GM19240 (cell line): ENCODE data around the gene RFT1.
A peak's percentile ranks its signal among the peaks of the same experiment; 100 is the strongest.
"Not testable (repeated sequence)": the region's sequence is repeated elsewhere in the genome, so short reads cannot be mapped to it uniquely, and the experiment has no call there.

Experiments used
- DNase-seq: peaks from one replicate; pipeline ENCODE4 v3.0.0; 2011; ENCODE audit warnings: low spot score; ENCODE audit not compliant: insufficient read length

RFT1 gene

DNA sequence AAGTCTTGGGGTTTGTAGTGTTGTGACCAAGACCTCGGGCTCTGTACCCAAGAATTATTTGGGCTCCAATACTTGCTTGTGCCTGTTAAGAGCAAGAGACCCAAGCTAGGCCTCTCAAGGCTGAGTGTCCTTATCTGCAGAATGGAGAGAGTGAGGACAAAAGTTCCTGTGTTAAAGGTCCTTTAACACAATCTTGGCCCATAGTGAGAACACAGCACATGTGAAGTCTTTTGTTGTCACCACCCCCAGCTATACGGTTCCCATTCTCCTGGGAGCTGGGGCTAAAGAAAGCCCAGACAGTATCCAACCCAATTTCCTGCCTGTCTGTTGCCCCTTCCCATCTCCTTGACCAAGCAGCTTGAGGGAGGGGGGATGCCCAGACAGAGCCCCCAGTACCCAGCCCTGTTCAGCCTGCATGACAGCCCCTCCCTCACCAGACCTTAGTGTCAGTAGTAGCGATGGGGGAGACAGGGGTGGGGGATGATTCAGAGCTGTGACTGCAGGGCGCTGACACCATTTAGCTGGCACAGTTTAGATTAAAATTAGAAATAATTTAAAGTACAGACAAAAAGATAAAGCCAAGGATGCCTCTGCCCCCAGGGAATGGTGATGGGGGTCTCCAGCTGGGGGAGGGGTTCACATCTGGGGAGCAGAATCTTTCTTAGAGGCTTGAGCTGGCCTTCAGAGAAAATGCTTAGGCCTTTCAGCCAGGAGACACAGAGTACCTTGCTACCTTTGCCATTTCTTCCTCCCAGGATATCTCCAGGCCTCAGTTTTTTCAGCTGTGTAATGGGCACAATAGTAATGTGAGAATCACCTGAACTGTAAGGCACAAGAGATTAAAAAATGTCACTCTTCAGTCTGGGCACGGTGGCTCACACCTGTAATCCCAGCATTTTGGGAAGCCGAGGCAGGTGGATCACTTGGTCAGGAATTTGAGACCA lies 33.5 kb upstream of the RFT1 start:
- no peak for DNase-seq

DNA sequence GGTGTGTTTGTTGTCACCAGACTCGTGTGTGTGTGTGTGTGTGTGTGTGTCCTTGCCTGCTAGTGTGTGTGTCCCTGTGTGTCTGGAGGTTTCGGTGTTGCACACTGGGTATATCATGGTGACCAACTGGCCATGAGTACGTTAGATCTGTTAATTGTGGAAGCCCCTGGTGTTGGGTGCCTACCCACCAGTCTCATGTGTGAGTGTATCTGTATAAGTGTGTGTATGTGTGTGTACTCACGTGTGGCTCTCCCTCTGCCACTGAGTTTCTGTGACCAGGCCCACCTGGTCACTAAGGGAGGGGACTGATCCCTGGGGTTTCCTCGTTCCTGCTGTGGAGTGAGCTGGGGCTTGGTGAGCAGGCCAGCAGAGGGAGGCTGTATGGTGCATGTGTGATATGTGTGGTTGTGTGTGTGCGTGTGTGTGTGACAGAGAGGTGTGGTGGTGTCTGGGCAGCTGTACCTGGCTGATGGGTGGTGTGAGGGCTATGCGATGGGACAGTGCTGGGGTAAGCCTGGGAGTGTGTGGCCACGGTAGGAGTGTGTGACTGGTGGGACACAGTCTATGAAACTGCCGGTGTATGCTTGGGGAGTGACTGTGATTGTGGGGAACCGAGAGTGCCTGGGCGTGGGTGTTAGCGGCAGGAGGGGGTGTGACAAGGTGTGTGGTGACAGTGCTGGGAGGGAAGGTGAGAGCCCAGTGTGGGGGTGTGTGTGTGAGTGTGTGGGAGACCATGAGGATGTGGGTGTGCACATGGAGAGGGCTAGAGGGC lies 32.6 kb upstream of the RFT1 start:
- peak; percentile 64 for DNase-seq

DNA sequence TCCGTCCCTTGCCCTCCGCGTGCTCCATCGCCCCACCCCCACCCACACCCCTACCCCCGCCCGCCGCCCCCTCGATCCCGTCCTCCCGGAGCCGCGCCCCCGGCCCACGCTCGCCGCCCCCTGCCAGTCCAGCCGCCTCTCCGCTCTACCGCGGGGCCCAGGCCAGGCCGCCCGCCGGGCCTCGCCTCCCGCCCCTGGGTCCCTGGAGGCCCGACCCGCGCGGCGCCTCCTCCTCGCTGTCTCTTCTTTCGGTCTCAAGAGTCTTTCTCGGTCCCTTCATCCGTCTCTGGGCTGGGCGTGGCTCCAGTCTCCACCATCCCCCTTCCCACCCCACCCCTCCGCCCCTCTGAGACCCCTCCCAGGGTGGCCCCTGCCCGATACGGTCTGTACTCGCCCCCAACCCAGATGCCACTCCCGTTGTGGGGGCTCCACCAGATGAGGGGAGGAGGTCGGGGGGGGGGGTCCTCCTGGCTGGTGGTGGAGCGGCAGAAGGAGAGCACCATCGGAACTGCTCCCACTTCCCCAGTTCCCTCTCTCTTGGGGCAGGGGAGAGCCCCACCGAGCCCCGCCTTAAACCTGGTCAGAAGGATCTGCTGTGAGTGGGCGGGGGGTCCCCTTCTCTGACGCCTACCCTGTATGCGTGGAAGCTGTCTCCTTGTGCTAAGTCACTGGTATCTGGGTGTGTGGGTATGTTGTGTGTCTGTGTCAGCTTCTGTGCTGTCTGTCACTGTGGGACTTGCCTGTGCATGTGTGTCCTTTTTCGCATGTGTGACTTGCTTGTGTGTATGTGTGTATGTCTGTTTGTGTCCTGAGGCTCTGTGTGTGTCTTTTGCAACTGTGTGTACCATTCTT lies 31.8 kb upstream of the RFT1 start:
- peak; percentile 57 for DNase-seq

DNA sequence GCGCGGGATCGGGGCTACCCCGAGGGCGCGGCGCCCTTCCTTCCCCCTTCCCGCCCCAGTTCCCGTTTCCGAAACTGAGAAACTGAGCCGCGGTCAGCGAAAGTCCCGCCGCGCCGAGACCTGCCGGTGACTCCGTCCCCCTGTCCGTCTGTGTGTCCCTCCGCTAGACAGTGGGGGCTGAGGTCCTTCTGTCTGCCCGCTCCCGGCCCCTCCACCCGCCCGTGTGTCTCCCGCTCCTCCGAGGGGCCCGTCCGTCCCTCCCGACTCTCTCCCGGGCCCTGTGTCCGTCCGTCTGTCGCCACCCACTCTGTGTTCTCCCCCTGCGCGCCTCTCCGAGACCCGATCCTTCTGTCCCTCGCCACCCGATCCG lies 31.2 kb upstream of the RFT1 start:
- DNase-seq: no peak

DNA sequence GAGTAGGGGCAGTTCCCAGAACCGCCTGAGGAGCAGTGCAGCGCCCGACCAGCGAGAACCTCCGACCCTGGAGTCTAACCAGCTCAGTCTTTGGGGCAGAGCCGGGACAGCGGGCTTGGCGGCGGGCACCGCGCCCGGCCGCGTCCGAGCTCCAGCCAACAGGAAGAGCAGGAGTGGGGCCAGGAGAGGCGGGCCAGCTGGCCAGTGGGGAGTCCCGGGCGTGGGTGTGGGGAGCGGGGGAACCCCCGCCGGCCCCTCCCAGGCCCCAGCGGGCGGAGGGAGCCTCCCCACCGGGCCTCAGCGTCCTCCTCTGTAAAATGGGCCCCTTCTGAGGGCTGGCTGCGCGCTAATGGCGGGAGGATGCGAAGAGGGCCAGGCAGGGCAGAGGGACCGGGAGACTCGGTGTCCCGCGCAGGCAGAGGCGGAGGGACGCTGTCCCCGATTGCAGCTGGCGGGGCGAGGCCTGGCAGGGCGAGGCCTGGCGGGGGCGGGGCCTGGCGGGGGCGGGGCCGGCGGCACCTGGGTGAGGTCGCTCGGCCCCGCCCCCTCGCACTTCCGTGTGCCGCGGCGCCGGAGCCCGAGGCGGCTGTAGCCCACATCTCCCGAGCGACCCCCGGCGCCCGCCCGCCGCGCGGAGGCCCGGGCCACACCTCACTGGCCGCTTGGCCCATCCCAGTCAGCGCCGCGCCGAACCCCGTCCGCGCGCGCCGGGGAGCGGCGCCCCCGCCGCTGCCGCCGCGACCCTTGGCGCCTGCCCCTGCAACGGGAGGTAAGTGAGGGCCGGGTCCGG lies 30.6 kb upstream of the RFT1 start, which contains the start of gene PRKCD:
TSS of gene PRKCD (plus strand) at position 550 of the 790 bp plus-strand sequence. CDS start 17,214 bp downstream, outside the sequence.
- peak; percentile 89 for DNase-seq

DNA sequence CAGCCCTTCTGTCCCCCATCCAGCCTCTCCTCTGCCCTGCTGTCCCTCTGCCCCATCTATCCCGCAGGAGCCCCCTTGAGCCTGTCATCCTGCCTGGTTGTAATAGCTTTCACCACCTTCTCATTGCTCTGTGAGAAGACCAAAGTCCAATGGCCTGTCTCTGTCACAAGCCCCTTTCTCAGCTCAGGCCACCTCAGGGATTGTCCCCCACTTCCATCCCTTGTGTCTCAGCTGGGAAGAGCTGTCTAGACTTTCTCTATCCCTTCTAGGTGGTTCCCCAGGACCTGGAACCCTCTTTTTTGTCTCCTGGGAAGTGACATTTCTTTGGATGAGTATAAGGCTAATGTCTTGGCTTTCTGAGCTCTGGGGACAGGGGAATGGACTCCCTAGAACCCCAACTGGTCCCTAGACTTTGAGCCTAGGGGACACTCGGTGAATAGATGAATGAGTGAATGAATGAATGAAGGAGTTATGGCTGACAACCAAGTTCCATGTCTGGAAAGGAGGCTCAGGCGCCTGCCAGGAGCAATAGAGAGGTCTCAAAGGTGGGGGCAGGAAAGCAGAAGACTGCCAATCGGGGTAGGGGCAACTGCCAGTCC lies 29.9 kb upstream of the RFT1 start:
- DNase-seq: no peak

DNA sequence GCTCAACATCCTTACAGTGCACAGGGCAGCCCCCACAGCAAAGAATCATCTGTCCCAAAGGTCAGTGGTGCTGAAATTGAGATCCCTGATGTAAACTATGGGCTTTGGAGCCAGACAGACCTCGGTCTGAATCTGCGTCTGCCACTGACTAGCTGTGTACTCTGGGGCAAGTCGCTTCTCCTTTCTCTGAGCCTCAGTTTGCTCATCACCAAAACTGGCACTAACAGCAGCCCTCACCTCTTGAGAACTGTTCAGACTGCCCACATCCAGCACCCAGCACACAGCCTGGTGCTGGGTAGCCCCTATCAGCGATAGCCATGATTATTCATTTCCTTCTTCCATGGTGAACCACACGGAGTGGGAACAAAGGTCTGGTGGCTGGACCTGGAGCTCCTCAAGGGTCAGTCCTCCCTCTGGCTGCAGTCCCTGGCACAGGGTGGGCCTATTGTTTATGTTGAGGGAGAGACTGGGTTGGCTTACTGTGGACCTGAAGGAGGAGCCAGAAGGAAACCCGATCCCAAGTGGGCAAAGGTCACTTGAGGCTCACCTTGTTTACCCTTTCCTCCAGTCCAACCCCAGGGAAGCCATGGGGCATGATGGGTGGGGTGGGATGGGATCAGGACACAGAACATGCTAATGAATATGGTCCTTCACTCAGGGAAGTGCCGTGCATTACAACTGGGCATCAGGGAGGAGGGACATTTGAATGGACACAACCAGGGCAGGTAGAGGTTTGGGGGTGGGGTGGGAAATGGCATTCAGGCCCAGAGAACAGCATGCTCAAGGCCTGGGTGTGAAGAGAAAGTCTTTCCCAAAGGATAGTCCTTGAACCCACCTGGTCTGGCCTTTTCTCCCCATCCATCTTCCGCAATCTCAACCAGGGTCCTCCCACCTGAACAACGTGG lies 29.2 kb upstream of the RFT1 start:
- DNase-seq: no peak

DNA sequence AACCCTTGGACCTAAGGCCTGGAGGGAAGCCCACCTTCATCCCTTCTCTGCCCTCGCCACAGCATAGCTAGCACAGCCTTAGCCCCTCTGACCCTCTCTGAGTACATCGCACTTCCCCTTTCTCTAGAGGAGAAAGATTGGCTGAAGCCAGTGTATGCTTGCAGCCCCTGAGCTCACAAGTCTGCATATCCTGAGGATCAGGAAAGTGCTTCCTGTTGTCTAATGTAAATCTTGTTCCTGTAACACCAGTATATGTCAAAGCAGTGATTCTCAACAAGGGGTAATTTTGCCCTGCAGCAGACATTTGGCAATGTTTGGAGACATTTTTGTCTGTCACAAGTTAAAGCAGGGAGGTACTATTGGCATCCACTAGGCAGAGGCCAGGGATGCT lies 28.5 kb upstream of the RFT1 start:
- DNase-seq: no peak

DNA sequence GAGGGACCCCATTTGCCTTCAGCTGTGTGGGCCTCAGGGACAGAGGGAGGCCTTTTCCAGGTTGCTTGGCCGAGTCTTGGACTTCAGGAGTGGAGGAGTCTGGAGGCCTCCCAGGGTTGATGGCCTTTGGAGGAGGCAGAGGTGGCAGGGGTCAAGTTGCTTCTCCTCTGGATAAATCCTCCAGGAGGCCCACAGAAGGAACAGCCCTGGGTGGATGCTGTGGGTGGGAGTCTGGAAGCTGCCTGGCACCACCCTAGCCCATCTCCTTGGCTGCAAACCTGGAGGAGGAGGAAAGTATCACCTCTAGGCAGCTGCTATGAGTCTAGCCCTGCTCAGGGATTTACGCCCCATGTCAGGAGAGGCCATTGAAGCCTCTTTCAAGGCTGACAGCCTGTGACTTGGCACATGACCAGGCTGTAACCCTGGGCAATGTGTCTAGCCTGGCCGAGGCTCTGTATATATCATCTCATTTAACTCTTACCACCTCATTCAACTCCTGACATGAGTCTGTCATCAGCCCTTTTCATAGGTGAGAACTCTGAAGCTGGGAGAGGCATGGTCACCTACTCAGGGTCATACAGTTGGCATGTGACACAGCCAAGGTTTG lies 27.8 kb upstream of the RFT1 start:
- DNase-seq: no peak

DNA sequence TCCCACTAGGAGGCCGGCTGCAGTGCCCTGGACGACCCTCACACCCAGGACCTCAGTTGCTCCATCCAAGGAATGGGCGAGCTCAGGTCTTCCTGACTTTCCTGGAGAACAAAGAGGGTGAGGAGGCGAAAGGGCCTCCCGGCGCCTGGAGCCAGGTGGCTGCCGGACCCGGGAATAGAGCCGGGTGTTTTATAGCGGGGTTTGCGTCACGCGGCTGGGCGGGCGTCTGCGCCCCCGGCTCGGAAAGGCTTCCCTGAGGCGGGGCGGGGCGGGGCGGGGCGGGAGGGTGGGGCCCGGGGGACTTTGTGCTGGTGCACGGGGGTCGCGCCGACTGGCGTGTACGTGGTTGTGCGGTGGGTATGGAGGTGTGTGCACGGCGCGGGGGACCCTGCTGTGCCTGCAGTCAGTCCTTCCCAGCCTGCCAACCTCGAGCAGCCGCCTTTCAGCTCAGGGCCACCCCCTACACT lies 26.2 kb upstream of the RFT1 start:
- no peak for DNase-seq

DNA sequence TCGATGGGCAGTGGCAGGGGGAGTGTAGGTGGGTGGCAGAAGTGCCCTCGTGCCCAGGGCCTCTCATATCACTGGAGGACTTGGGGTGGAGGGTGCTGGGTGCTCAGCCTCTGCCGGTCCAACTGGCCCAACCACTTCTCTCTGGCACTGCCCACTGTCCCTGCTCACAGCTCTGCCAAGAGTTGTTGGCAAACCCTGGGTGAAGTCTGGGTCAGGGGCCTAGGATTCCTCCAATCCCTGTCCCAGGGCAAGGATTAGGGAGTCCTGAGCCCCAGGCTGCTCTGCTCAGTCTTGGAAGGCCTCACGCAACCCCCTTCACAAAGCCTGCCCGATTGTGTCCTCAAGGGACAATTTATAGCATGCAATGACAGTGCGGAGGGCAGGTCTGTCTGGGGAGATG lies 25.5 kb upstream of the RFT1 start:
- DNase-seq: no peak

DNA sequence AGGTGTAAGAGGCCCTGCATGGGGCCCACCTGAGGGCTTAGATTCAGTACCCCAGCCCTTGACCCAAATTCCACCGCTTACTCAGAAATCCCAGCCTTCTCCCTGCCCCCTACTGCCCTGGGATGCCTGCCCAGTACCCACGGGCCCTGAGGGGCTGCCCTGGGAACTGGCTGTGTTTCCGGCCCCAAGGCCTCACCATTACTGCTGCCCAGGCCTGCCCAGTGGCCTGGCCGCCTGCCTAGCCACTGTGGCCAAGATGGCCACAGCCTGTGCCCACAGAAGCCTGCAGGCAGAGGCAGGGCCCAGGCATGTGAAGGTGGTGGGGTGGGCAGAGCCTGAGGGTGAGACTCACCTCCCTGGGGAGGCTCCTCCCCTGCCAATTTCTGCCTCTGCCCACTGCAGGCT lies 24.6 kb upstream of the RFT1 start:
- no peak for DNase-seq

DNA sequence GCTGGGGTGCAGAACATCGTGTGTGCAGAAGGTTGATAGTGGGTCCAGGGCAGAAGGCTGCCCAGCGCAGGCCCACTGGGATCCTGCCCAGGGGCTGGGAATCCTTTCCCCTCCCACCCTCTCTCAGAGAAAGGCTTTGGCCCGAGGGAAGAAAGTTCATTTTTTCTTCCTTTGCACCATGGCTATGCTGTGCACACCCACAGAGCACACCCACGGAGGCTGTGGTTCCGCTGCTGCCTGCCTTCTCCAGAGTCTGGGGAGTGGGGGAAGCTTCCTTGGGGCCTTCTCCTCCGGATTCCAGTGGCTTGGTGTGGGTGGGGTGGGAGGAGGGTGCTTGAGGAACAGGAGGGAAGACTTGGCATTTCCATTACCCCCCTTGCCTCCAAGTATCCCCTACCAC lies 23.7 kb upstream of the RFT1 start:
- DNase-seq: no peak

DNA sequence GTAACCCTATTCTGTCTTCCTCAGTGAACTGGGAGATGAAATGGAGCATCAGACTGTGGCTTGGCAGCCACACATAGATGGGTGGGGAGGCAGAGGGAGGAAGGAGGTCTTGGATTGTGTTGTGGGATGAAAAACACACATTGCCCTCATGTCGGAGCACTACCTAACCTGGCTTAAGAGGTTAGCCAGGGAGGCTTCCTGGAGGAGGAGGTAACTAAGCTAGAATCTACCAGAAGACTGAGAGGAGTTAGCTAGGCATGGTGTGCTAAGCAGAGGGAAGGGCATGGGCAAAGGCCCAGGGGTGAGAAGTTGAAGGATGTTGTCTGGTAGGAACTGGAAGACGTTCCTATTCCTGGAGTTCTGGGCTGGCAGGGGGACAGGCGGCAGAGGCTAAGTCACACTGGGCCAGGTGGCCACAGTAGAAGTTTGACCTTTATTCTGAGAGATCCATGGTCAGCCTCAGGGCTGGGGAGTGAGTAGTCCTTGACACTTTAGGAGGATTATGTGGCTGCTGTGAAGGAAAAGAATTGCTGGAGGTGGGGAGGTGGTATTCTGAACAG lies 23.1 kb upstream of the RFT1 start:
- DNase-seq: no peak

DNA sequence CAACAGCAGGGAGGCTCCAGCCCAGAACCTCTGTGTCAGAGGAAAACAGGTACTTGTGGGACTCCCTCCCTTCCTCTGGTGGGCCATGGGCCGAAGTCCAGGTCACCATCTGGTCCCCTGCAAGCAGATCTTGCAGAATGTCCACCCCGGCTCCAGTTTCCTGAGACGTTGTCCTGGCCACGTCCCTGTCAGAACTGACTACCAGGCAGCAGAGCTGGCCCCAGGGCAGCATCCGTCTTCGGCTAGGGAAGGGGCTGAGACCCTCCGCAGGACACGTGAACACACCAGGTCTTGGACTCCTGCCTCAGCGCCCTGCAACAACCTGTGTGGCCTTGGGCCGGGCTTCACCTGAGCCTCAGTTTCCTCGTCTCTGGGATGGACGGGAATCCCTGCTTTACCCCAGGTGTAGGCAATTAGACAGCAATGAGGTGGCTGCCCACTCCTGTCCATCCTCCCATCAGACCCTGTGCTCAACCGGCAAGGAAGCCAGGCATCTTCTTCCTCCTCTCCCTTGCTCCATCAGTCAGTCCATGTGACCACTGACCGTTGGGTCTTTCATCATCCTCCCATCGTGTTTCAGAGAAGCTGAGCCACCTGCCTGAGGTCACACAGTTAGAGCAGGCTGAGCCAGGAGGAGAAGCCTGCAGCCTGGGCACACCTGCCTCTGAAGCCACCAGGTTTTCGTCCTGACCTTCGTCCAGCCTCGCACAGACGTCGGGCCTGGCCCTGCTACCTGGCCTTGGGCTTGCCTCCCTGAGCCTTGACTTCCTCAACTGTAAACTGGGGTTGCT lies 21.8 kb upstream of the RFT1 start:
- DNase-seq: no peak

DNA sequence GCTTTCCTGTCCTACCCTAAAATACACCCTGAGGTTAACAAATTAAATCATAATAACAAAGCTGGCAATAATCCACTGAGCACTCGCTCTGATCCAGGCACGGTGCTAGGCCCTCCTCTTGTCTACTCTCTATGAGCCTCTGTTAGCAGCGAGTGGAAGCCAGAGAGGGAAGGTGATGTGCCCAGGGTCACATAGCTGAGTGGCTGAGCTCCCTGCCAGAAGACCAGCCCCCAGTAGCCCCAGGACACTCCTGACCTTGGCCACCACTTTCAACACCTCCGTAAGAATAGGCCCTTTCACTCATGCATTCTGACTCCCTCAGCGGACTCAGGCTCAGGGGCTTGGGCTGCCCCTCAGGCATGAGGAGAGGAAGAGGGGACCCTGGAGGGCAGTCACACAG lies 21.2 kb upstream of the RFT1 start:
- no peak for DNase-seq

DNA sequence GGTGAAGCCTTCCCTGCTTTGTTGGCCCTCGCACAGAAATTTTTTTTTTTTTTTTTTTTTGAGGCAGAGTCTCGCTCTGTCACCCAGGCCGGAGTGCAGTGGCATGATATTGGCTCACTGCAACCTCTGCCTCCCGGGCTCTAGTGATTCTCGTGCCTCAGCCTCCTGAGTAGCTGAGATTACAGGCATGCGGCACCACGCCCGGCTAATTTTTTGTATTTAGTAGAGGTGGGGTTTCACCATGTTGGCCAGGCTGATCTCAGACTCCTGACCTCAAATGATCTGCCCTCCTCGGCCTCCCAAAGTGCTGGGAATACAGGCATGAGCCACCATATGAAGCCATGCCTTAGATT lies 20.8 kb upstream of the RFT1 start:
- DNase-seq: not testable (repeated sequence)
